Measurements from ENCODE around the gene C19orf25. TPM values are rescaled to one million over a fixed set of nuclear protein-coding genes. Genes with fewer than 3 reads are reported as not detected.
A peak's percentile ranks its signal among the peaks of the same experiment; 100 is the strongest.
"Not testable (repeated sequence)": the region's sequence is repeated elsewhere in the genome, so short reads cannot be mapped to it uniquely, and the experiment has no call there.

C19orf25 gene
- total RNA-seq, 2 experiments from 2014 or later: 27.0 to 28.7 TPM

- Mint-ChIP-seq H3K4me3 (no peak overlapping the region), H3K9me3 (no peaks in the 10 kb centered on the region), H3K36me3 (peaks cover 17% of the 10 kb centered on the region), H3K27me3 (peaks cover 41% of the 10 kb centered on the region), H3K4me1 (peaks cover 20% of the 10 kb centered on the region), H3K27ac (no peak overlapping the region)
- DNase-seq: peak; percentile 43
Observed at GRCh38 chr19:1445932-1446712, 32.9 kb downstream of the C19orf25 start.

GRCh38 chr19:1445185-1445931 lies 33.7 kb downstream of the C19orf25 start:
- Mint-ChIP-seq H3K4me3 (peak overlapping the region; percentile 45), H3K9me3 (no peaks in the 10 kb centered on the region), H3K27ac (no peak overlapping the region)

GRCh38 chr19:1441677-1442438 lies 37.2 kb downstream of the C19orf25 start:
- Mint-ChIP-seq H3K9me3 (no peaks in the 10 kb centered on the region), H3K27ac (peak overlapping the region; percentile 46), H3K27me3 (peaks cover 3% of the 10 kb centered on the region), H3K36me3 (peaks cover 46% of the 10 kb centered on the region), H3K4me1 (peaks cover 33% of the 10 kb centered on the region), H3K4me3 (peak overlapping the region; percentile 37)
- DNase-seq: no peak

More at GRCh38 chr19:1445185-1445931, 33.7 kb downstream of the C19orf25 start:
- Mint-ChIP-seq H3K36me3 (peaks cover 25% of the 10 kb centered on the region), H3K4me1 (peaks cover 21% of the 10 kb centered on the region), H3K27me3 (peaks cover 33% of the 10 kb centered on the region)
- peak; percentile 88 for DNase-seq

- DNase-seq: no peak
- no peaks in the 10 kb centered on the region for H3K27me3 Mint-ChIP-seq
- H3K36me3 Mint-ChIP-seq: peaks cover 46% of the 10 kb centered on the region
- H3K9me3 Mint-ChIP-seq: no peaks in the 10 kb centered on the region
- peak overlapping the region; percentile 99 for H3K4me3 Mint-ChIP-seq
- peaks cover 33% of the 10 kb centered on the region for H3K4me1 Mint-ChIP-seq
- peak overlapping the region; percentile 65 for H3K27ac Mint-ChIP-seq
Observed at GRCh38 chr19:1441022-1441426, 38.0 kb downstream of the C19orf25 start.

GRCh38 chr19:1440418-1440801 lies 38.6 kb downstream of the C19orf25 start:
- no peaks in the 10 kb centered on the region for H3K9me3 Mint-ChIP-seq
- peak overlapping the region; percentile 99 for H3K4me3 Mint-ChIP-seq
- no peaks in the 10 kb centered on the region for H3K27me3 Mint-ChIP-seq
- peaks cover 33% of the 10 kb centered on the region for H3K4me1 Mint-ChIP-seq
- peaks cover 47% of the 10 kb centered on the region for H3K36me3 Mint-ChIP-seq
- H3K27ac Mint-ChIP-seq: peak overlapping the region; percentile 65
- DNase-seq: no peak

GRCh38 chr19:1439525-1440417 lies 39.2 kb downstream of the C19orf25 start:
- H3K27me3 Mint-ChIP-seq, DNase-seq, H3K9me3 Mint-ChIP-seq: not testable (repeated sequence)
- Mint-ChIP-seq H3K27ac (peak overlapping the region; percentile 88), H3K4me3 (peak overlapping the region; percentile 99), H3K4me1 (peaks cover 29% of the 10 kb centered on the region), H3K36me3 (peaks cover 49% of the 10 kb centered on the region)

- Mint-ChIP-seq H3K9me3 (no peaks in the 10 kb centered on the region), H3K4me3 (peak overlapping the region; percentile 99), H3K36me3 (peaks cover 49% of the 10 kb centered on the region), H3K4me1 (peaks cover 27% of the 10 kb centered on the region), H3K27ac (peak overlapping the region; percentile 88), H3K27me3 (no peaks in the 10 kb centered on the region)
- DNase-seq: no peak
Observed at GRCh38 chr19:1438933-1439354, 40.1 kb downstream of the C19orf25 start.

GRCh38 chr19:1438035-1438932 lies 40.7 kb downstream of the C19orf25 start, which contains the start of gene RPS15:
Gene RPS15 (plus strand): TSS chr19:1438396. CDS start chr19:1438426, 30 bp downstream.
- no peaks in the 10 kb centered on the region for H3K27me3 Mint-ChIP-seq
- peak within 1 kb of the TSS; percentile 99 for H3K4me3 Mint-ChIP-seq
- H3K9me3 Mint-ChIP-seq: no peaks in the 10 kb centered on the region
- peak; percentile 96 for DNase-seq
- peak within 1 kb of the TSS; percentile 100 for H3K27ac Mint-ChIP-seq
- H3K36me3 Mint-ChIP-seq: peaks cover 49% of the 10 kb centered on the region
- H3K4me1 Mint-ChIP-seq: peaks cover 27% of the 10 kb centered on the region

- Mint-ChIP-seq H3K4me1 (peaks cover 24% of the 10 kb centered on the region), H3K27ac (peak overlapping the region; percentile 38), H3K9me3 (no peaks in the 10 kb centered on the region), H3K27me3 (no peaks in the 10 kb centered on the region), H3K36me3 (peaks cover 47% of the 10 kb centered on the region), H3K4me3 (peak overlapping the region; percentile 99)
- DNase-seq: no peak
Observed at GRCh38 chr19:1437609-1438008, 41.4 kb downstream of the C19orf25 start.

- H3K27ac Mint-ChIP-seq: no peak overlapping the region
- no peak for DNase-seq
- H3K27me3 Mint-ChIP-seq: no peaks in the 10 kb centered on the region
- peaks cover 17% of the 10 kb centered on the region for H3K4me1 Mint-ChIP-seq
- peaks cover 26% of the 10 kb centered on the region for H3K36me3 Mint-ChIP-seq
- H3K4me3 Mint-ChIP-seq: no peak overlapping the region
- no peaks in the 10 kb centered on the region for H3K9me3 Mint-ChIP-seq
Observed at GRCh38 chr19:1435378-1435989, 43.5 kb downstream of the C19orf25 start.

GRCh38 chr19:1434577-1435060 lies 44.4 kb downstream of the C19orf25 start:
- Mint-ChIP-seq H3K36me3 (peaks cover 17% of the 10 kb centered on the region), H3K4me3 (no peak overlapping the region), H3K27ac (no peak overlapping the region), H3K27me3 (no peaks in the 10 kb centered on the region), H3K4me1 (peaks cover 10% of the 10 kb centered on the region), H3K9me3 (no peaks in the 10 kb centered on the region)
- DNase-seq: no peak

- H3K9me3 Mint-ChIP-seq: no peaks in the 10 kb centered on the region
- DNase-seq: no peak
Observed at GRCh38 chr19:1434040-1434366, 45.0 kb downstream of the C19orf25 start.

More at GRCh38 chr19:1434040-1434366, 45.0 kb downstream of the C19orf25 start:
- Mint-ChIP-seq H3K4me3 (no peak overlapping the region), H3K27me3 (no peaks in the 10 kb centered on the region), H3K4me1 (peaks cover 7% of the 10 kb centered on the region), H3K36me3 (peaks cover 11% of the 10 kb centered on the region), H3K27ac (no peak overlapping the region)

Measured in activated naive CD8-positive, alpha-beta T cell treated with anti-CD3 and anti-CD28 coated beads for 36 hours (primary cell).